ENCODE results near the gene TTC9.
A peak's percentile ranks its signal among the peaks of the same experiment; 100 is the strongest.
"Not testable (repeated sequence)": the region's sequence is repeated elsewhere in the genome, so short reads cannot be mapped to it uniquely, and the experiment has no call there.

The TTC9 gene

GRCh38 chr14:70680748-70681147 is 39.0 kb downstream of the TTC9 start:
- DNase-seq (ENCODE audit: low spot score): no peak

GRCh38 chr14:70683983-70684382 is 42.3 kb downstream of the TTC9 start:
- DNase-seq (ENCODE audit: low spot score): no peak

GRCh38 chr14:70685474-70686197 is 43.9 kb downstream of the TTC9 start:
- no peak for DNase-seq (ENCODE audit: low spot score)

- no peak for DNase-seq (ENCODE audit: low spot score)
These were observed 50.5 kb downstream of the TTC9 start for GRCh38 chr14:70692210-70692609.

GRCh38 chr14:70696026-70696425 is 54.3 kb downstream of the TTC9 start:
- DNase-seq (ENCODE audit: low spot score): no peak

- no peak for DNase-seq (ENCODE audit: low spot score)
These were observed 56.0 kb downstream of the TTC9 start for GRCh38 chr14:70697701-70698100.

GRCh38 chr14:70698288-70698687 is 56.6 kb downstream of the TTC9 start:
- DNase-seq (ENCODE audit: low spot score): no peak

GRCh38 chr14:70699646-70700045 is 57.9 kb downstream of the TTC9 start:
- DNase-seq (ENCODE audit: low spot score): no peak

GRCh38 chr14:70700955-70701585 is 59.4 kb downstream of the TTC9 start:
- no peak for DNase-seq (ENCODE audit: low spot score)

GRCh38 chr14:70701610-70702009 is 59.9 kb downstream of the TTC9 start:
- DNase-seq (ENCODE audit: low spot score): no peak

GRCh38 chr14:70702161-70702560 is 60.4 kb downstream of the TTC9 start:
- DNase-seq (ENCODE audit: low spot score): no peak

- DNase-seq (ENCODE audit: low spot score): not testable (repeated sequence)
These were observed 62.0 kb downstream of the TTC9 start for GRCh38 chr14:70703621-70704168.

GRCh38 chr14:70704960-70705359 is 63.2 kb downstream of the TTC9 start:
- no peak for DNase-seq (ENCODE audit: low spot score)

- no peak for DNase-seq (ENCODE audit: low spot score)
These were observed 64.5 kb downstream of the TTC9 start for GRCh38 chr14:70706177-70706576.

- no peak for DNase-seq (ENCODE audit: low spot score)
These were observed 65.7 kb downstream of the TTC9 start for GRCh38 chr14:70707138-70708038.

GRCh38 chr14:70708717-70709570 is 67.2 kb downstream of the TTC9 start:
- no peak for DNase-seq (ENCODE audit: low spot score)

- DNase-seq (ENCODE audit: low spot score): no peak
These were observed 68.1 kb downstream of the TTC9 start for GRCh38 chr14:70709726-70710382.

GRCh38 chr14:70711451-70711850 is 69.7 kb downstream of the TTC9 start:
- DNase-seq (ENCODE audit: low spot score): no peak

- DNase-seq (ENCODE audit: low spot score): no peak
These were observed 71.4 kb downstream of the TTC9 start for GRCh38 chr14:70713096-70713495.

GRCh38 chr14:70713511-70713916 is 71.8 kb downstream of the TTC9 start:
- DNase-seq (ENCODE audit: low spot score): no peak

GRCh38 chr14:70714055-70714550 is 72.4 kb downstream of the TTC9 start:
- DNase-seq (ENCODE audit: low spot score): peak; percentile 66
